GM11168 (cell line): Measurements from ENCODE around the gene ZNF592.

Experiments used
- in situ Hi-C: fragments of 300-500 bp; cut with MboI; formaldehyde crosslinking; loops from one replicate; pipeline ENCODE4 v1.12.0; 2022; ENCODE audit warnings: low sequenced_read_pairs; ENCODE audit not compliant: unreplicated experiment

ZNF592 gene

DNA sequence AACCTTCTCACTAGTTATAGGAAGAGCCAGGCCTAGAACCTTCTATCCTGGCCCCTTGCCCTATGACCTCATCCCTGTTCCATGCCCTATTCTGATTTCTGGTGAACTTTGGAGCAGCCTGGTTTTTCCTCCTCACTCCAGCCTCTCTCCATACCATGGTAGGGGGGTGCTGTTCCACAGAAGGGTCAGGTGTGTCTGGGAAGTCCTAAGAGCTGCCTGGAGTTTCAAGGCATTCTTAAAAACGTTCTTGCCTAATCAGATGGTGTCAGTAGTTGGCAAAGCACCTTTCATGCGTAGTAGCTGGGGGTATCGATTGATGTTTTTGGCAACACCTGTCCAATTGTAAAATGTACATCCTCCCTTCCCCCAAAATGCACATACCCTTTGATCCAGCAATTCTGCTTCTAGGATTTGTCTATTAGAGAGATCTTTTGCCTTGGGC lies 52.0 kb downstream of the ZNF592 start:
- in situ Hi-C loops = no loop called here

- in situ Hi-C loops = no loop called here
These were observed 55.9 kb downstream of the ZNF592 start for GRCh38 chr15:84804005-84804900.

GRCh38 chr15:84805221-84805620 lies 56.8 kb downstream of the ZNF592 start:
- in situ Hi-C loops = no loop called here

DNA sequence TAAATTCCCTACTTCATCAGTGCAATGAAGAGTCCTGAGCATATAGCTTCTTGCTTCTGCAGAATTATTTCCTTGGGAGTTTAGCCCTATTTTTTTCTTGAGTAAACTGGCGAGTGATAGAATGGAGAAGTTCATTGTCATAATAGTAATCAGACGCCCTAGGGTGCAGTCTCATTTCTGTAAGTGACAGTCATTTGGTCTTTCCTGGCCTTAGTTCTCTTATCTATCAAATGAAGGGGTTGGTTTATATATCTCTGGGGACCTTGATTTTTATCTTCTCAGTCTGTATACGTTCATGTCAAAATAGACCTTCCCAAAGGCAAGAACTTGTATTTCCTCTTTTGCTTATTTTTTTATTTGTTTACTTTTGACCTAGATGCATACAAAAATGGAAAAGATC lies 58.8 kb downstream of the ZNF592 start:
- in situ Hi-C loops = no loop called here

DNA sequence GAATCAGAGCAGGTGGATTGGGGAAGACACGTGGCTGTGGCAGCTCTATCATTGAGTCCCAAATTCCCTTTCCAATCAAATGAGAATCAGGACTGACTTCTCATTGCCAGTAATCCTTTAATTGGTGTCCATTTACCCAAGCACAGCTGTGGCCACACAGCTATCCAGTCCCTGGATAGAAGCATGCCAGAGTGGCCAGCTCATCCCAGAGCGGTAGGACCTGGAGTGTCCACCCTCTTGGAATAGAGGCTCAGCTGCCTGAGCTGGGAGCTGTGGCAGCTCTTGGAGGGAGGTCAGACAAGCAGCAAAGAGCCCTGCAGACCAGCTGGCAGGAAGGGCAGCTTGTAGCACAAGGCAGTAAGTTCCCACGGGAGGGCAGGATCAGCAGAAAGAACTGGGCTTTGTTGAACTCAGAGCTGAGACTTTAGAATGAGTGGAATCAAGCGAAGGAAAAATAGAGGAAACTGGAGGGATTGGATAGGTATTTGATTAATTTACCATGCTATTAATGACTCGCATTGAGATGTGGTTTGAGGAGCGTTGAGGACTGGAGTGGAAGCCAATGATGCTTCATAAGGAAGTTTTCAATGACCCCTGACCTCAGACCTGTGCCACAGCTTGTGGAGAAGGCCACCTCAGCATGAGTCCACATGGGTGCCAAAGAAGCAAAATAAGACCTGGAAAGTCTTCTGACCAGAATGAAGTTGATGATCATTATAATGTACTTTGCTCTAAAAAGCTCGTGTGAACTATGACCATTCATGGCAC lies 61.9 kb downstream of the ZNF592 start:
- in situ Hi-C loops = no loop called here

DNA sequence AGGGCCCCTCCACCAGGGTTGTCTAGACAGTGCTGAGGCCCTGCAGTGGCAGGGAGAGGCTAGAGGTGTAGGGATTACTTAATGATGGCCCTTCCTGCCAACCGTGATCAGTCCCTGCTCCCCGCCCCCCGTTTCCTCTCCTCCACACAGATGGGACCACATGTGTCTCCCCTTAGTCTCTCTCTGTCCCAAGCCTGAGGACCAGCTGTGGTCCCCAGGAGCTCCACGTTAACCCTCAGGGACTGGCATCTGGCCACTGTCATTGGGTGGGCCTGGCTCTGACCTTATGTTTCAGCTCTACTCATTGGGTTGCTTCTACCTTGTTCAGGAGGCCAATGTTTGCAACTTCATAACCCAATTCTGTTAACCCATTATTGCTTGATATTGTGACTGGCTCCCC lies 62.8 kb downstream of the ZNF592 start:
- in situ Hi-C loops = no loop called here

GRCh38 chr15:84811828-84812227 lies 63.4 kb downstream of the ZNF592 start:
- in situ Hi-C loops = no loop called here

GRCh38 chr15:84812842-84813241 lies 64.5 kb downstream of the ZNF592 start:
- in situ Hi-C loops = no loop called here

DNA sequence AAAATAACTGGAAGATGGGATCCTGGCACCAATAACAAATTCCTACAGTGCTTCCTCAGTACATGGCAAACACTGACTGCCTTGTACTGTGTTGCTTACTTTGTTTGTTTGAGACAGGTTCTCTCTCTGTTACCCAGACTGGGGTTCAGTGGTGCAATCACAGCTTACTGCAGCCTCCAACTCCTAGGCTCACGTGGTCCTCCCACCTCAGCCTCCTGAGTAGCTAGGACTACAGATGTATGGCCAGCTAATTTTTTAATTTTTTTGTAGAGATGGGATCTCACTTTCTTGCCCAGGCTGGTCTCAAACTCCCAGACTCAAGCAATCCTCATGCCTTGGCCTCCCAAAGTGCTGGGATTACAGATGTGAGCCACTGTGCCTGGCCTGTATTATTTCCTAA lies 65.0 kb downstream of the ZNF592 start:
- in situ Hi-C loops = no loop called here

- in situ Hi-C loops = no loop called here
These were observed 65.5 kb downstream of the ZNF592 start for GRCh38 chr15:84813931-84814330.

DNA sequence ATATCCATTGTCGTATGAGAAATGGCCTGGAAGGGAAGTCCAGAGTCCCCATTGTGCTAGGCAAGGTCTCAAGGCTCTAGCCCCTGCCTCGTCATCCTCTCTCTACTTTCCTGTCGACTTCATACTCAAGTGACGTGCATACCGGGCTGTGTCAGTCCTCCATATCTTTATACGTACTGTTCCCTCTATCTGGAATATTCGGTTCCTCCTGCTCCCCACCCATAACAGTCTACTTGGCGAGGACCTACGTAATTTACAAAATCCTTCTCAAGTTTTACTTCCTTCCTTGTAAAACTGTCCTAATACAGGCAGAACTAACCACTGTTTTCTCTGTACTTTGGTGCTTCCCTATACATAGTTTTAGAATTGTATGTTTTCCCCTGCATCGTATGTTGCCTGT lies 66.5 kb downstream of the ZNF592 start:
- in situ Hi-C loops = no loop called here

DNA sequence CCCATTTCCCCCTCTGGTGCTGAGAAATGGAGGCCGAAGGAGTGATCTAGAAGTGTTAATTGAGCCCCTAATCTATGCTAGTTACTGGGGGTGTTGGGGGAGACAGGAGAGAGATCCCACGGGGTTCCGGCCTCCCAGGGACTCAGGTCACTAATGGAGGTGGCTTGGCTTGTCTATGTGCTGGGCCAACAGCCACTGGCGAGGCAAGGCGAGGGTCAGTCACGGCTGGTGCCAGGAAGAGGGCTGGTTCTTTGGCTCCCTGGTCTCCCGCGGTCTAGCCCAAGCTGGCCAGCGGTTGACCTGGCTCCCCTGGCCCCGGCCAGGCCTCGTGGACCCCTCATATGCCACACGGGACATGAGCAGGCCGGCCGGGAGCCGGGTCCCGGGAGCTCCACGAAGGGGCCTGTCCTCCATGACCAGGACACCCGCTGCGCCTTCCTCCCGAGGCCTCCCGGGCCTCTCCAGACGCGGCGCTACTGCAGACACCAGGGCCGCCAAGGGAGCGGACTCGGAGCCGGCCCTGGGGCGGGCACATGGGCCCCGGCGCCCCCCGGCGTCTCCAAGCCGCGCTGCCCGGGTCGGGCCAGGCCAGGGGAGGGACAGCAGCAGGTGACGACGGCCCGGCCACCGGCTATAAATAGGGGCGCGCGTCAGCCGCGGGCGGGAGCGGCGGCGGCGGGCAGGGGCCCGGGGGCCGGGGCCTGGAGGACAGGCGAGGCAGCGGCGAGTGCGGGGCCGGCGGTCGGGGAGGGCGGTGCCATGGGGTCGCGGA lies 68.5 kb downstream of the ZNF592 start, which contains the start of gene ALPK3:
Gene ALPK3, plus strand, starts transcription at position 663 of the 772 bp plus-strand sequence. Its CDS starts 97 bp downstream, at position 760.
- in situ Hi-C loops = no loop called here

DNA sequence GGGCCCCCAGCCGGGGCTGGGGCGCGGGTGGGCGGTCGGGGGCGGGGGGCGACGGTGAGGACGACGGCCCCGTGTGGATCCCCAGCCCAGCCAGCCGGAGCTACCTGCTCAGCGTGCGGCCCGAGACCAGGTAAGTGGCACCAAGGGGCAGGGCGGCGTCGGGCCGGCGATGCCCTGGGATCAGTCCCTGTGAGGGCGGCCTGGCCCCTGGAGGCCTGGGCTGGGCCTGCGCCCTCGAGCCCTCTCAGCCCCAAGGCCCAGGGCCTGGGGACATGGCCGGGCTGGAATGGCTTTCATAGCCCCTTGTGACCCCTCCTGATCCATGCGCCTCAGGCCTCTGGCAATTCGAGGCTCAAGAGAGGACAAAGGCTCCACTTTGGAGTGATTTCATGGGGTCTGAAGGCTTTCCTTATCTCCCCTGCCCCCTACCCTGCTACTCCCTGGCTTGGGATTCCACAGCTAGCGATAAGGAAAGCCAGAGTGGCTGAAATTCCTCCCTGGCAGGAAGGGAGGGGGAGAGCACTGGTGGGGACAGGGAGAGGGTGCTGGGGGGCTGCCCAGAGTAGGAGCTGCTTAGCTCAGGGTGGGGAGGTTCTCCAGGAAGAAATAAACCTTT lies 69.2 kb downstream of the ZNF592 start:
- in situ Hi-C loops = no loop called here

GRCh38 chr15:84818261-84819131 lies 70.1 kb downstream of the ZNF592 start:
- in situ Hi-C loops = no loop called here

- in situ Hi-C loops = no loop called here
These were observed 70.9 kb downstream of the ZNF592 start for GRCh38 chr15:84819291-84819768.

GRCh38 chr15:84819791-84820190 lies 71.4 kb downstream of the ZNF592 start:
- in situ Hi-C loops = no loop called here

DNA sequence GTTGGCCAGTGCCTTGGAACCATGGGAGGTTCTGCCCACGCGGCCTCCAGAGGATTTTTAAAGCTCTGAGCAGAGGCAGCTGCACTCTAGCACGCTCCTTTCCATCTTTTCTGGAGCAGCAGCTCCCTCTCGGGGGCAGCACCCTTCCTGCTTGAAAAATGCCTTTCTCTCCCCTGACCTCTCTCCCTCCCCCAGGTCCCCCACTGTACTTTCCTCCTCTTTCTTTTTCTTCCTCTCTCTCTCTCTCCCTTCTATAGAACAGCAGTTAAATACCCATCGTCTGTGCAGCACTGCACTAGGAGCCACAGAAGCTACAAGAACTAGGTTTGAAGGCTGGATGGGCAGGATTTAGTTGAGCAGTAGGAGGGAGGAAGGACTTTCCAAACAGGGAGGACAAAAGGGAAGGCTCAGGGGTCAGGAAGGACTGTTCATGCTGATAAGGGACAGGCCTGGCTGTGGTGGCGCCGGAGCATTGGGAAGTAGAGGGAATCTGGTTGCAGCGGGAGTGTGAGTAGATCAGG lies 73.2 kb downstream of the ZNF592 start:
- in situ Hi-C loops = no loop called here

- in situ Hi-C loops = no loop called here
These were observed 74.4 kb downstream of the ZNF592 start for GRCh38 chr15:84822653-84823281.
